SK-N-MC (cell line): ENCODE measurements around the gene AP4M1.

Source experiments
- DNase-seq: peaks from one replicate; pipeline ENCODE4 v3.0.0-alpha.2; 2011; ENCODE audit warnings: low read depth, low spot score
- H3K27ac ChIP-seq: fragments of 200-600 bp; sonication (generic); 2 replicates; pipeline ENCODE4 v1.5.1; 2016; ENCODE audit warnings: mixed run types
- H3K36me3 ChIP-seq: fragments of 200-600 bp; sonication (generic); 2 replicates; pipeline ENCODE4 v1.6.1; 2017; ENCODE audit warnings: antibody characterized with exemption, low read length, mixed read lengths; ENCODE audit not compliant: insufficient read depth
- H3K4me3 ChIP-seq: fragments of 200-600 bp; sonication (generic); 2 replicates; pipeline ENCODE4 v1.5.1; 2016
- H3K9ac ChIP-seq: fragments of 200-600 bp; sonication (generic); 2 replicates; pipeline ENCODE4 v1.8.0; 2017; ENCODE audit warnings: mixed run types, mixed read lengths; ENCODE audit not compliant: insufficient read length
- H3K9me3 ChIP-seq: fragments of 200-600 bp; sonication (generic); 2 replicates; pipeline ENCODE4 v1.6.1; 2017; ENCODE audit warnings: low read depth, mild to moderate bottlenecking, antibody characterized with exemption, low read length, moderate library complexity, mixed read lengths
- EZH2 ChIP-seq: fragments of 200-600 bp; sonication (generic); IDR thresholded peaks from one replicate; pipeline ENCODE4 v1.6.1; 2017; ENCODE audit warnings: antibody characterized with exemption
- FOXP2 ChIP-seq: optimal IDR thresholded peaks from 2 replicates; pipeline ENCODE3; 2011; ENCODE audit warnings: mild to moderate bottlenecking, moderate library complexity; ENCODE audit not compliant: insufficient read depth; ENCODE audit errors: extremely low read length, control extremely low read depth
- POLR2AphosphoS5 ChIP-seq: IDR thresholded peaks from 2 replicates; pipeline ENCODE4 v1.6.1; 2012; ENCODE audit warnings: mild to moderate bottlenecking, low read depth, low read length, borderline replicate concordance

AP4M1 gene

DNA sequence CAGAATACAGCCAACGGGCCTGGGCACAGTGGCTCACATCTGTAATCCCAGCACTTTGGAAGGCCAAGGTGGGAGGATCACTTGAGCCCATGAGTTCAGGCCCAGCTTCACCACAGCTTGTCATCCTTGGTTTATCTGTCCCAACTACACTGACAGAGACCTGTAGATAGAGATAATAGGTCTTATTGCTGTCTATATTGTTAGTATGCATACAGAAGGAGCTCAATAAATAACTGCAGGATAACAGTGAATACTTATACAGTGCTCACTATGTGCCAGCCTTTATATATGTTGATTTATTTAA lies 19.2 kb downstream of the AP4M1 start:
- Histone ChIP-seq H3K9me3 (no peaks in the 10 kb centered on the region), H3K36me3 (peaks cover 2% of the 10 kb centered on the region; the same call in 1 of the 2 replicates), H3K4me3 (peak overlapping the region; percentile 97), H3K27ac (no peak overlapping the region), H3K9ac (peak overlapping the region; percentile 55)
- TF ChIP-seq FOXP2: no peak
- TF ChIP-seq POLR2AphosphoS5: no peak
- TF ChIP-seq EZH2: no peak
- DNase-seq: no peak

DNA sequence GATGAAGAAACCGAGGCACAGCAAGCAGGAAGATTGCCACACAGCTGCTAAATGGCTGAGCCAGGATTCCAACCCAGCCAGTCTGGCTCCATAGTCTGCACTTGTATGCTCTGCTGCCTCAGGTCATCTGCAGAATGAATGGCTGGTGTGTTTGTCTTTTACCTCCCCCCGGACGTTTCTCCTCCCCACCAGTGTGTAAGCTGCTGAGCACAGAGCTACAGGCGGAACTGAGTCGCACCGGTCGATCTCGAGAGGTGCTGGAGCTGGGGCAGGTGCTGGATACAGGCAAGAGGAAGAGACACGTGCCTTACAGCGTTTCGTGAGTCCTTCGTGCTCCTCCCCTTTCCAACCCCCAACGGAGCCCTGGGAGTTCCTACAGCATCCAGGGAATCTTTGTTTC lies 20.6 kb downstream of the AP4M1 start:
- Histone ChIP-seq H3K9me3 (no peaks in the 10 kb centered on the region), H3K36me3 (no peaks in the 10 kb centered on the region), H3K27ac (peak overlapping the region; percentile 57; the same call in 1 of the 2 replicates), H3K9ac (no peak overlapping the region), H3K4me3 (peak overlapping the region; percentile 30; the same call in 1 of the 2 replicates)
- no peak for DNase-seq
- TF ChIP-seq POLR2AphosphoS5 (no peak), EZH2 (no peak), FOXP2 (no peak)

DNA sequence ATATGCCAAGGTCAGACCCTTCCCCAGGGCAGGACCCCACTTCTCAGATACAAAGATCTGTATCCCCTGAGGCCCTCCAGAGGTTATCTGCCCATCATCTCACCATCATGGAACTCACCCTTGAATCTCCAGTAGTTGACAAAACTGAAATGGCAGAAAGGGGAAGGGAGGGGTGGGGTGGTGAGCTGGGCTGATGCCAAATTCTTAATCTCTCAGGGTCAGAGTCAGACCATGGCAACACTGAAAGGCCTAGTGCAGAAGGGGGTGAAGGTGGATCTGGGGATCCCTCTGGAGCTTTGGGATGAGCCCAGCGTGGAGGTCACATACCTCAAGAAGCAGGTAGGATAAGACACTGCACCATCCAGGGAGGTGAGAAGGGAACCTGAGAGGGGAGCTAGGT lies 21.1 kb downstream of the AP4M1 start:
- no peak for DNase-seq
- Histone ChIP-seq H3K4me3 (no peak overlapping the region), H3K36me3 (no peaks in the 10 kb centered on the region), H3K9ac (no peak overlapping the region), H3K27ac (no peak overlapping the region; the same call in 1 of the 2 replicates), H3K9me3 (no peaks in the 10 kb centered on the region)
- TF ChIP-seq POLR2AphosphoS5 (no peak), FOXP2 (no peak), EZH2 (no peak)

DNA sequence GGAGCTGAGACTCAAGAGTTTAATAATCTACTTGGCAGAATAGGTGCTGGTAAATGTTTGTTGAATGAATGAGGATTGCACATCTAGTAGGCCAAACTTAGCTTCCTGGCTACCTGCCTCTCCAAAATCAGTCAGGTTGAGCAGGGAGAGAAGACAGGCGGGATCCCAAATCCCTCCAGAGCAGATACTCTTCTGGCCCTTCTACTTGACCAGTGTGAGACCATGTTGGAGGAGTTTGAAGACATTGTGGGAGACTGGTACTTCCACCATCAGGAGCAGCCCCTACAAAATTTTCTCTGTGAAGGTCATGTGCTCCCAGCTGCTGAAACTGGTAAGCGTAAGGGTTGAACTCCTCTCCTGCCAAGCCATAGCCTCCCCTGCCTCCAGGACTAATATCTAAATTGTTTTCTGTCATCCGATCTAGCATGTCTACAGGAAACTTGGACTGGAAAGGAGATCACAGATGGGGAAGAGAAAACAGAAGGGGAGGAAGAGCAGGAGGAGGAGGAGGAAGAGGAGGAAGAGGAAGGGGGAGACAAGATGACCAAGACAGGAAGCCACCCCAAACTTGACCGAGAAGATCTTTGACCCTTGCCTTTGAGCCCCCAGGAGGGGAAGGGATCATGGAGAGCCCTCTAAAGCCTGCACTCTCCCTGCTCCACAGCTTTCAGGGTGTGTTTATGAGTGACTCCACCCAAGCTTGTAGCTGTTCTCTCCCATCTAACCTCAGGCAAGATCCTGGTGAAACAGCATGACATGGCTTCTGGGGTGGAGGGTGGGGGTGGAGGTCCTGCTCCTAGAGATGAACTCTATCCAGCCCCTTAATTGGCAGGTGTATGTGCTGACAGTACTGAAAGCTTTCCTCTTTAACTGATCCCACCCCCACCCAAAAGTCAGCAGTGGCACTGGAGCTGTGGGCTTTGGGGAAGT lies 23.1 kb downstream of the AP4M1 start:
- Histone ChIP-seq H3K9ac (no peak overlapping the region), H3K27ac (0 out of 2 replicates have a peak overlapping the region, but pooled peaks have one; percentile 50), H3K9me3 (no peaks in the 10 kb centered on the region), H3K4me3 (no peak overlapping the region), H3K36me3 (no peaks in the 10 kb centered on the region)
- TF ChIP-seq EZH2 (no peak), FOXP2 (no peak), POLR2AphosphoS5 (no peak)
- DNase-seq: no peak

DNA sequence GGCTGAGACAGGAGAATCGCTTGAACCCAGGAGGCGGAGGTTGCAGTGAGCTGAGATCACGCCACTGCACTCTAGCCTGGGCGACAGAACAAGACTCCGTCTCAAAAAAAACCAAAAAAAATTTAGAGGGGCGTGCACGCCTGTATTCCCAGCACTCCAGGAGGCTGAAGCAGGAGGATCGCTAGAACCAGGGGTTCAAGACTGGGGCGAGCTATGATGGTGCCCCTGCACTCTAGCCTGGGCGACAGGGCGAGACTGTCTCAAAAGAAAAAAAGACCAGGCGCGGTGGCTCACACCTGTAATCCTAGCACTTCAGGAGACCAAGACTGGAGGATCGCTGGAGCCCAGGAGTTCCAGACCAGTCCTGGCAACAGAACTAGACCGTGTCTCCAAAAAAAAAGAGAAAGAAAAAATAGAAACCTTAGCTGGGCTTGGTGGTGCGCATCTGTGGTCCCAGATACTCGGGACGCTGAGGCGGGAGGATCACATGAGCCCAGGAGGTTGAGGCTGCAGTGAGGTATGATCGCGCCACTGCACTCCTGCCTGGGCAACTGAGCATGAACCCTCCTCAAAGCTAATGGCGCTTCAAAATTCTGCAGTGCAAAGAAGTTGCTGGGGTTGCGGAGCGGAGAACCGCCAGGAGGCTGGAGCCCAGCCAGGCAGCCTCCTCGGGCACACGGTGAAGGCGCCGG lies 24.9 kb downstream of the AP4M1 start:
- TF ChIP-seq EZH2: no peak
- TF ChIP-seq FOXP2: no peak
- TF ChIP-seq POLR2AphosphoS5: no peak
- Histone ChIP-seq H3K4me3 (peak overlapping the region; percentile 89), H3K36me3 (no peaks in the 10 kb centered on the region)

DNA sequence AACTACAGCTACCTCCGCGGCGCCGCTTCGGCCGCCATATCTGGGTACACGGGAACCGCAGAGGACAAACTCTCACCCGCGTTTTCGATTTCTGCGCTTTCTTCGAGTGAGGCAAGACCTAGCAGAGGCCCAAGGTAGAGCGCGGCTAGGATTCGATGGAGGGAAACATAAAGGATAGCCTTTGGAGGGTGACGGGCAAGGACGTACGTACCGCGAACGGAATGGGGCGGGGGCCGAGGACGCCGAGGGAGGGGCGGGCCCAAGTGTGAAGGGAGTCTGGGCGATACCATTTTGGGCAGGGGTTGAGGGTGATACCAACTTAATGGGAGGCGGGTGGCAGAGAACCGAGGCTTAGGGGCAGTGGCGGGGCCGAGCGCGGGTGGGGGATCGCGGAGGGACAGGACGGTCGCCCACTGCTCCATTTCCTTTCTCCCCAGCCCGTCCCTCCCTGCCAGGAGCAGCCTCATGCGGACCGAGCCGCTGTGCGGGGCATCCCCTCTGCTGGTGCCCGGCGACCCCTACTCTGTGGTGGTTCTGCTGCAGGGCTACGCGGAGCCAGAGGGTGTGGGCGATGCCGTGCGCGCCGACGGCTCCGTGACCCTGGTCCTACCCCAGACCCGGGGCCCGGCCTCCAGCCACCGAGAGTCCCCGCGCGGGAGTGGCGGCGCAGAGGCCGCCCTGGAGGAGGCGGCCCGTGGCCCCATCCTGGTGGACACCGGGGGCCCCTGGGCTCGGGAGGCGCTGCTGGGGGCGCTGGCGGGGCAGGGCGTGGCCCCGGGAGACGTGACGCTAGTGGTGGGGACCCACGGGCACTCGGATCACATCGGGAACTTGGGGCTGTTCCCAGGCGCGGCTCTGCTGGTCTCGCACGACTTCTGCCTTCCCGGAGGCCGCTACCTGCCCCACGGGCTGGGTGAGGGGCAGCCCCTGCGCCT lies 25.8 kb downstream of the AP4M1 start, which contains the start of gene MBLAC1:
Gene MBLAC1, plus strand, starts transcription at position 37 of the 935 bp plus-strand sequence. Its CDS starts 429 bp downstream, at position 466.
- DNase-seq: peak; percentile 76
- no peaks in the 10 kb centered on the region for H3K9me3 ChIP-seq
- no peak for TF ChIP-seq EZH2
- peak; percentile 96 for TF ChIP-seq POLR2AphosphoS5
- H3K4me3 ChIP-seq: peak within 1 kb of the TSS; percentile 89
- H3K36me3 ChIP-seq: no peaks in the 10 kb centered on the region
- peak within 1 kb of the TSS; percentile 98 for H3K27ac ChIP-seq
- H3K9ac ChIP-seq: peak within 1 kb of the TSS; percentile 90

More for the DNA sequence above, 24.9 kb downstream of the AP4M1 start:
- DNase-seq: no peak
- Histone ChIP-seq H3K9ac (peak overlapping the region; percentile 90), H3K9me3 (no peaks in the 10 kb centered on the region), H3K27ac (peak overlapping the region; percentile 98)

DNA sequence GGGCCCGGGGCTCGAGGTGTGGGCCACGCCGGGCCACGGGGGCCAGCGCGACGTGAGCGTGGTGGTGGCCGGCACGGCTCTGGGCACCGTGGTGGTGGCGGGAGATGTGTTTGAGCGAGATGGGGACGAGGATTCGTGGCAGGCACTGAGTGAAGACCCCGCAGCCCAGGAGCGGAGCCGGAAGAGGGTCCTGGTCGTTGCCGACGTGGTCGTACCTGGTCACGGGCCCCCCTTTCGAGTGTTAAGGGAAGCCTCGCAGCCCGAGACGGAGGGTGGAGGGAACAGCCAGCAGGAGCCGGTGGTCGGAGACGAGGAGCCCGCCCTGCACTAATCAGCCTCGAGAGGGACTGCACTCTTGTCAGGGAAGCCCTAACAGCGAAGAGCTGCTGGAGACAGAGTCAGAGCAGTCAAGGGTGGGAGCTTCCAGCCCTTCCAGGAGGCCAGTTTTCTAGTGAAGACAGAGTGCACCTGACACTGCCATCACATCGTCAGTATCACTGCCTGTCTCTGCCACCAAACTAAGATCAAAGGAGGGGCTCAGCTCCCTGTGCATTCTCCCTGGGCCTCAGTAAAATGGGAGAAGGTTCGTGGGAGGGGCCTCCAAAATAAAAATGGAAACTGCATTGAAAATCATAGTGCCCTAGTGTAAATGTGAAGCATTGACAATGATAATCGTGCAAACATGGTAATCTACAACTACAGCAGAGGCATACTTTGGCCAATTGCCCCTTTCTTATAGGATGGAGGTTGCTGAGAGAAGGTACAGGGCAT lies 26.6 kb downstream of the AP4M1 start:
- peak overlapping the region; percentile 90 for H3K9ac ChIP-seq
- DNase-seq: no peak
- no peak for TF ChIP-seq EZH2
- TF ChIP-seq POLR2AphosphoS5: no peak; the same call in none of the 2 replicates
- no peak for TF ChIP-seq FOXP2
- H3K9me3 ChIP-seq: no peaks in the 10 kb centered on the region
- no peak overlapping the region for H3K27ac ChIP-seq
- H3K4me3 ChIP-seq: peak overlapping the region; percentile 89
- no peaks in the 10 kb centered on the region for H3K36me3 ChIP-seq
